ENCODE results near the gene SLC4A4. TPM values are rescaled to one million over a fixed set of nuclear protein-coding genes. Genes with fewer than 3 reads are reported as not detected.

Gene SLC4A4
- polyA plus RNA-seq, 1 of the 3 experiments (the other 2 are of a cell fraction) = not detected

GRCh38 chr4:71456841-71457240 is 118.0 kb downstream of the SLC4A4 start:
- DNase-seq = no peak
- no peak overlapping the region for H3K27ac ChIP-seq (ENCODE audit: low read depth in 2 of 2, low read length in 1 of 2)

GRCh38 chr4:71460371-71460770 is 121.6 kb downstream of the SLC4A4 start:
- no peak for DNase-seq
- H3K4me1 ChIP-seq (ENCODE audit: control insufficient read depth in 1 of 2, insufficient read depth in 2 of 2, low read depth in 1 of 2, low read length in 1 of 2) = no peaks in the 10 kb centered on the region
- no peaks in the 10 kb centered on the region for H3K27me3 ChIP-seq (ENCODE audit: insufficient read depth)
- no peak overlapping the region for H2AFZ ChIP-seq (ENCODE audit: low read depth)
- no peak overlapping the region for H3K9ac ChIP-seq
- no peak for TF ChIP-seq GATA2 (CRISPR knock-in tag; IDR thresholded peaks at IDR 0.05)
- TF ChIP-seq JUND (IDR thresholded peaks at IDR 0.05) = no peak
- TF ChIP-seq ELF1 (IDR thresholded peaks at IDR 0.05) = no peak
- no peak for TF ChIP-seq RAD21 (IDR thresholded peaks at IDR 0.05; ENCODE audit: low read length)
- TF ChIP-seq NRF1 (IDR thresholded peaks at IDR 0.05; ENCODE audit: low read depth, low read length) = no peak
- no peak for TF ChIP-seq CHD2 (IDR thresholded peaks at IDR 0.05; ENCODE audit: low read length, partially characterized antibody)
- TF ChIP-seq RXRA (IDR thresholded peaks at IDR 0.05; ENCODE audit: borderline replicate concordance, low read depth) = no peak
- TF ChIP-seq MXI1 (IDR thresholded peaks at IDR 0.05; ENCODE audit: low read depth, low read length) = no peak
- TF ChIP-seq USF2 (IDR thresholded peaks at IDR 0.05; ENCODE audit: borderline replicate concordance, low read depth, low read length) = no peak
- no peak for TF ChIP-seq USF1 (IDR thresholded peaks at IDR 0.05; ENCODE audit: borderline replicate concordance, low read depth)
- no peak for TF ChIP-seq IRF3 (IDR thresholded peaks at IDR 0.05; ENCODE audit: low read depth, low read length)
- no peak for TF ChIP-seq ZBTB33 (IDR thresholded peaks at IDR 0.05; ENCODE audit: borderline replicate concordance, low read depth)
- TF ChIP-seq MEF2A (IDR thresholded peaks at IDR 0.05; ENCODE audit: borderline replicate concordance, low read depth) = no peak
- TF ChIP-seq SIN3A (IDR thresholded peaks at IDR 0.05; ENCODE audit: borderline replicate concordance, low read depth, low read length) = no peak
- H3F3A ChIP-seq (replicated peaks; ENCODE audit: insufficient read depth) = no peaks in the 10 kb centered on the region
- no peaks in the 10 kb centered on the region for H3K9me2 ChIP-seq
- H4K20me1 ChIP-seq (ENCODE audit: insufficient read depth) = no peaks in the 10 kb centered on the region
- H3K9me3 ChIP-seq = no peaks in the 10 kb centered on the region
- H3K4me3 ChIP-seq (ENCODE audit: low read depth in 2 of 2, low read length in 1 of 2) = no peak overlapping the region
- CTCF ChIA-PET = no interaction called here
- no peak overlapping the region for H3K4me2 ChIP-seq
- no peak overlapping the region for H3K27ac ChIP-seq (ENCODE audit: low read depth in 2 of 2, low read length in 1 of 2)
- POLR2A ChIA-PET = no interaction called here
- no peaks in the 10 kb centered on the region for H3K79me2 ChIP-seq (ENCODE audit: insufficient read depth)
- 6% methylated on average over 4 of the region's 4 CpGs for WGBS (ENCODE audit: low lambda C conversion rate)
- H3K36me3 ChIP-seq (replicated peaks in 1 of 2; ENCODE audit: control insufficient read depth in 1 of 2, insufficient read depth in 2 of 2, low read length in 1 of 2) = no peaks in the 10 kb centered on the region

More at GRCh38 chr4:71456841-71457240, 118.0 kb downstream of the SLC4A4 start:
- TF ChIP-seq MXI1 (IDR thresholded peaks at IDR 0.05; ENCODE audit: low read depth, low read length) = no peak
- Histone ChIP-seq H3K4me2 (no peak overlapping the region), H3K4me3 (ENCODE audit: low read depth in 2 of 2, low read length in 1 of 2) (no peak overlapping the region), H3K36me3 (replicated peaks in 1 of 2; ENCODE audit: control insufficient read depth in 1 of 2, insufficient read depth in 2 of 2, low read length in 1 of 2) (no peaks in the 10 kb centered on the region), H3K9me2 (no peaks in the 10 kb centered on the region), H2AFZ (ENCODE audit: low read depth) (no peak overlapping the region), H3F3A (replicated peaks; ENCODE audit: insufficient read depth) (no peaks in the 10 kb centered on the region), H3K79me2 (ENCODE audit: insufficient read depth) (no peaks in the 10 kb centered on the region), H3K9ac (no peak overlapping the region), H3K4me1 (ENCODE audit: control insufficient read depth in 1 of 2, insufficient read depth in 2 of 2, low read depth in 1 of 2, low read length in 1 of 2) (no peaks in the 10 kb centered on the region), H4K20me1 (ENCODE audit: insufficient read depth) (no peaks in the 10 kb centered on the region), H3K9me3 (no peaks in the 10 kb centered on the region), H3K27me3 (ENCODE audit: insufficient read depth) (no peaks in the 10 kb centered on the region)
- ChIA-PET CTCF (no interaction called here), POLR2A (no interaction called here)
- WGBS (ENCODE audit: low lambda C conversion rate) = 0% methylated on average over 1 of the region's 1 CpG
